Astrocyte (in vitro differentiated cells and primary cell): ENCODE results near the gene CAMKMT. TPM values are rescaled to one million over a fixed set of nuclear protein-coding genes. Genes with fewer than 3 reads are reported as not detected.
A peak's percentile ranks its signal among the peaks of the same experiment; 100 is the strongest.

Source experiments
- DNase-seq: peaks from one replicate; pipeline ENCODE4 v3.0.0-alpha.2; 2010; ENCODE audit warnings: low read depth
- FAIRE-seq: peaks from 2 replicates; lab custom pipeline; 2011; peaks lifted over from hg19 to GRCh38; lab: Jason Lieb, UNC
- H2AFZ ChIP-seq: 2 replicates; pipeline ENCODE4 v1.6.0; 2012; ENCODE audit warnings: low read depth, low read length, inconsistent platforms
- H3K27ac ChIP-seq: 2 replicates; pipeline ENCODE4 v1.5.1; 2011; ENCODE audit warnings: low read depth, low read length, inconsistent platforms
- H3K27me3 ChIP-seq: 2 replicates; pipeline ENCODE4 v1.6.0; 2011; ENCODE audit warnings: low read length, inconsistent platforms; ENCODE audit not compliant: insufficient read depth
- H3K36me3 ChIP-seq: 2 replicates; pipeline ENCODE4 v1.5.1; 2011; ENCODE audit warnings: low read length, inconsistent platforms; ENCODE audit not compliant: insufficient read depth
- H3K4me1 ChIP-seq: 2 replicates; pipeline ENCODE4 v1.5.1; 2011; ENCODE audit warnings: low read length, inconsistent platforms; ENCODE audit not compliant: insufficient read depth
- H3K4me2 ChIP-seq: 2 replicates; pipeline ENCODE4 v1.6.0; 2012; ENCODE audit warnings: low read length, inconsistent platforms
- H3K4me3 ChIP-seq: 2 replicates; pipeline ENCODE4 v1.5.1; 2011; ENCODE audit warnings: low read depth, mild to moderate bottlenecking, low read length, inconsistent platforms; ENCODE audit not compliant: insufficient read depth
- H3K79me2 ChIP-seq: 2 replicates; pipeline ENCODE4 v1.6.0; 2012; ENCODE audit warnings: mild to moderate bottlenecking, low read length, inconsistent platforms; ENCODE audit not compliant: insufficient read depth
- H3K9ac ChIP-seq: 2 replicates; pipeline ENCODE4 v1.6.0; 2012; ENCODE audit warnings: mild to moderate bottlenecking, low read length, inconsistent platforms
- H3K9me3 ChIP-seq: 2 replicates; pipeline ENCODE4 v1.5.1; 2012; ENCODE audit warnings: low read depth, mild to moderate bottlenecking, low read length, inconsistent platforms; ENCODE audit not compliant: insufficient read depth
- H4K20me1 ChIP-seq: 2 replicates; pipeline ENCODE4 v1.6.0; 2012; ENCODE audit warnings: low read length, inconsistent platforms; ENCODE audit not compliant: insufficient read depth
- H3K27ac Mint-ChIP-seq: one replicate; pipeline ENCODE4 v1.8.0; 2021; ENCODE audit warnings: mild to moderate bottlenecking, mixed read lengths; ENCODE audit not compliant: unreplicated experiment
- H3K27me3 Mint-ChIP-seq: one replicate; pipeline ENCODE4 v1.8.0; 2021; ENCODE audit warnings: low read depth, mixed read lengths; ENCODE audit not compliant: unreplicated experiment
- H3K36me3 Mint-ChIP-seq: one replicate; pipeline ENCODE4 v1.8.0; 2021; ENCODE audit warnings: low read depth, mixed read lengths; ENCODE audit not compliant: unreplicated experiment
- H3K4me1 Mint-ChIP-seq: one replicate; pipeline ENCODE4 v1.8.0; 2021; ENCODE audit warnings: low read depth, mixed read lengths; ENCODE audit not compliant: unreplicated experiment
- H3K4me3 Mint-ChIP-seq: one replicate; pipeline ENCODE4 v1.8.0; 2021; ENCODE audit warnings: mild to moderate bottlenecking, moderate library complexity, mixed read lengths; ENCODE audit not compliant: unreplicated experiment
- H3K9me3 Mint-ChIP-seq: one replicate; pipeline ENCODE4 v1.8.0; 2021; ENCODE audit warnings: mild to moderate bottlenecking, mixed read lengths; ENCODE audit not compliant: unreplicated experiment
- EZH2 ChIP-seq: IDR thresholded peaks from 2 replicates; pipeline ENCODE4 v1.6.1; 2012; ENCODE audit warnings: mild to moderate bottlenecking, low read length, inconsistent platforms; ENCODE audit not compliant: insufficient read depth
- total RNA-seq: library from RNA; stranded (reverse); gene quantifications from 2 replicates; pipeline ENCODE4 v1.2.1, GENCODE V29; 2021
- TF ChIP-seq, protein P1 (sequence below): IDR thresholded peaks from 2 replicates; pipeline ENCODE4 v1.5.1; 2011; ENCODE audit warnings: low read depth, mild to moderate bottlenecking, inconsistent platforms, low read length, moderate library complexity; ENCODE audit not compliant: insufficient read depth

CAMKMT gene
- total RNA-seq, 1 donor from 2014 or later, result 9.3 TPM

DNA sequence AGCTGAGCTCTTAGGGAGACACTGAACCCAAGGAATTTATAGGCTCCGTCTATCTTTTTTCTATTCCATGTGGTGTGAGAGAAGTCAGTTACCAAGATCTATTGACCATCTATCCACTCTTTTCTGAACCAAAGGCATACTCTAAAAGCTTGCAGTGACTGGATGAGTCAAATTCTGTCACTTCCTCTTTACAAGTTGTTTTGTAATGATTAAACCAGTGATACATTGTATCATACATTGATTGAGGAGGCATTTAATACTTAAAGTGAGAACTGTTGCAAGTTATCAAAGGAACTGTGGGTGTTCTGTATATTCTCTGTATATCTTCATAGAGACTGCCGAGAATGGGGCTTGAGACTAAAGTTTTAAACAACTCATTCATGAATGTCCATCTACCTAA, 188.8 kb downstream of the CAMKMT start:
- FAIRE-seq (no peak), DNase-seq (no peak)
- Mint-ChIP-seq H3K36me3 (no peaks in the 10 kb centered on the region), H3K4me3 (no peak overlapping the region), H3K27me3 (no peaks in the 10 kb centered on the region), H3K4me1 (peaks cover 14% of the 10 kb centered on the region), H3K27ac (no peak overlapping the region), H3K9me3 (no peaks in the 10 kb centered on the region)
- Histone ChIP-seq H3K9me3 (no peaks in the 10 kb centered on the region), H4K20me1 (no peaks in the 10 kb centered on the region), H3K4me1 (peaks cover 27% of the 10 kb centered on the region), H3K36me3 (no peaks in the 10 kb centered on the region), H2AFZ (no peak overlapping the region), H3K4me2 (no peak overlapping the region), H3K4me3 (no peak overlapping the region), H3K9ac (no peak overlapping the region), H3K27ac (no peak overlapping the region), H3K27me3 (no peaks in the 10 kb centered on the region), H3K79me2 (no peaks in the 10 kb centered on the region)
- TF ChIP-seq, protein P1, sequence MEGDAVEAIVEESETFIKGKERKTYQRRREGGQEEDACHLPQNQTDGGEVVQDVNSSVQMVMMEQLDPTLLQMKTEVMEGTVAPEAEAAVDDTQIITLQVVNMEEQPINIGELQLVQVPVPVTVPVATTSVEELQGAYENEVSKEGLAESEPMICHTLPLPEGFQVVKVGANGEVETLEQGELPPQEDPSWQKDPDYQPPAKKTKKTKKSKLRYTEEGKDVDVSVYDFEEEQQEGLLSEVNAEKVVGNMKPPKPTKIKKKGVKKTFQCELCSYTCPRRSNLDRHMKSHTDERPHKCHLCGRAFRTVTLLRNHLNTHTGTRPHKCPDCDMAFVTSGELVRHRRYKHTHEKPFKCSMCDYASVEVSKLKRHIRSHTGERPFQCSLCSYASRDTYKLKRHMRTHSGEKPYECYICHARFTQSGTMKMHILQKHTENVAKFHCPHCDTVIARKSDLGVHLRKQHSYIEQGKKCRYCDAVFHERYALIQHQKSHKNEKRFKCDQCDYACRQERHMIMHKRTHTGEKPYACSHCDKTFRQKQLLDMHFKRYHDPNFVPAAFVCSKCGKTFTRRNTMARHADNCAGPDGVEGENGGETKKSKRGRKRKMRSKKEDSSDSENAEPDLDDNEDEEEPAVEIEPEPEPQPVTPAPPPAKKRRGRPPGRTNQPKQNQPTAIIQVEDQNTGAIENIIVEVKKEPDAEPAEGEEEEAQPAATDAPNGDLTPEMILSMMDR, result no peak
- no peak for TF ChIP-seq EZH2

DNA sequence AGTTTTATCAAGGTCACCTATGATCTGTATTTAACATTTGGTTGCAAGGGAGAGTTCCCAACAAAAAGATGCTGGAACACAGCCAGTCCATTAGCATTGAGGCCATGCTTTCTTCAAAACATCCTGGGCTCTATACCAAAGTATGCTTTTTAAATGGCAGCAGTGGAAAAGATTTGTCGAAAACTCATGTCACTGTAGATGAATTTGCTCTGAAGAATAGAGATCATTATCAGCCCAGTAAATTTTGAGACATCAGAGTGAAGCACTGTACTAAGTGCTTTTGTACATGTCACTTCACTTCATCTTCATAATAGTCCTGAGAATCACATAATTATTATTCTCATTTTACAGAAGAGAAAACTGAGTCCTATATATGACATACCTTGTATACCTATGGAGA, 189.8 kb downstream of the CAMKMT start:
- no peaks in the 10 kb centered on the region for H3K9me3 Mint-ChIP-seq
- DNase-seq (no peak), FAIRE-seq (no peak)
- no peak overlapping the region for H3K4me3 Mint-ChIP-seq
- Histone ChIP-seq H2AFZ (no peak overlapping the region), H3K27ac (no peak overlapping the region), H3K9me3 (no peaks in the 10 kb centered on the region), H3K4me1 (peaks cover 27% of the 10 kb centered on the region), H4K20me1 (no peaks in the 10 kb centered on the region), H3K27me3 (no peaks in the 10 kb centered on the region), H3K4me2 (no peak overlapping the region), H3K9ac (no peak overlapping the region), H3K4me3 (no peak overlapping the region), H3K36me3 (no peaks in the 10 kb centered on the region), H3K79me2 (no peaks in the 10 kb centered on the region)
- peaks cover 14% of the 10 kb centered on the region for H3K4me1 Mint-ChIP-seq
- H3K27ac Mint-ChIP-seq, result no peak overlapping the region
- H3K36me3 Mint-ChIP-seq, result no peaks in the 10 kb centered on the region
- TF ChIP-seq, protein P1, result no peak
- TF ChIP-seq EZH2, result no peak
- H3K27me3 Mint-ChIP-seq, result no peaks in the 10 kb centered on the region

DNA sequence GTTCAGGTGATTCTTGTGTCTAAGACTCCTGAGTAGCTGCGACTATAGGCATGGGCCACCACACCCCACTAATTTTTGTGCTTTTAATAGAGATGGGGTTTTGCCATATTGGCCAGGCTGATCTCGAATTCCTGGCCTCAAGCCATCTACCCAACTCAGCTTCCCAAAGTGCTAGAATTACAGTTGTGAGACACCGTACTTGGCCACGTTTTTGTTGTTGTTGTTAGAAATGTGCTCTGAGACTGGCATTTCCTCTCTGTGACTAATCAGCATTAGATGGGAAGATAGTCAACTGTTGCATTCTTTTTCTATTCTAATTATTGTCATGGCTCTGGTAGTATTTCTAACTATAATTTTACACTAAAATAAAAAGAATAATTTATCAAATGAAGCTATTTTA, 191.7 kb downstream of the CAMKMT start:
- Mint-ChIP-seq H3K9me3 (no peaks in the 10 kb centered on the region), H3K4me1 (peaks cover 14% of the 10 kb centered on the region), H3K27me3 (no peaks in the 10 kb centered on the region), H3K27ac (no peak overlapping the region), H3K36me3 (no peaks in the 10 kb centered on the region), H3K4me3 (no peak overlapping the region)
- TF ChIP-seq EZH2, result no peak
- TF ChIP-seq, protein P1, result no peak
- Histone ChIP-seq H3K36me3 (no peaks in the 10 kb centered on the region), H3K4me2 (peak overlapping the region; percentile 43), H2AFZ (no peak overlapping the region), H4K20me1 (no peaks in the 10 kb centered on the region), H3K27ac (no peak overlapping the region), H3K9ac (no peak overlapping the region), H3K79me2 (no peaks in the 10 kb centered on the region), H3K9me3 (no peaks in the 10 kb centered on the region), H3K4me3 (no peak overlapping the region), H3K27me3 (no peaks in the 10 kb centered on the region), H3K4me1 (peaks cover 26% of the 10 kb centered on the region)
- FAIRE-seq (no peak), DNase-seq (peak; percentile 69)
